Measurements from ENCODE around the gene CORIN. TPM values are rescaled to one million over a fixed set of nuclear protein-coding genes. Genes with fewer than 3 reads are reported as not detected.

CORIN gene
- polyA plus RNA-seq, 2 of the 4 experiments (the other 2 are of a cell fraction): 0.03 TPM; not detected in 1

- no peaks in the 10 kb centered on the region for H3K4me1 ChIP-seq
- H3K9me3 ChIP-seq: no peaks in the 10 kb centered on the region
- no peak for DNase-seq (ENCODE audit: low read depth in 1 of 2, low spot score in 1 of 2)
- no peak for FAIRE-seq
- no peak overlapping the region for H3K4me2 ChIP-seq
- ChIA-PET POLR2A (no interaction called here), CTCF (interaction anchor here (0.9 to 1.3 kb wide), 2 partner anchors 135 to 138 kb away, joined by 3 read pairs; no protein-coding TSS in a partner anchor)
- TF ChIP-seq NR3C1 (IDR thresholded peaks at IDR 0.05): no peak
- no peak for TF ChIP-seq RNF2 (IDR thresholded peaks at IDR 0.05; ENCODE audit: borderline replicate concordance, low read depth)
- no peak for TF ChIP-seq ESRRA (IDR thresholded peaks at IDR 0.05; ENCODE audit: borderline replicate concordance, low read length)
- ATAC-seq: no peak
- H3K27ac ChIP-seq: no peak overlapping the region
- WGBS (ENCODE audit: missing lambda C conversion rate): 0% methylated on average over 3 of the region's 3 CpGs
- H3K4me3 ChIP-seq: no peak overlapping the region
These were observed 139.0 kb downstream of the CORIN start for GRCh38 chr4:47698837-47699236.

GRCh38 chr4:47696823-47697222 lies 141.0 kb downstream of the CORIN start:
- no peak for FAIRE-seq
- DNase-seq (ENCODE audit: low read depth in 1 of 2, low spot score in 1 of 2): no peak
- H3K4me1 ChIP-seq: no peaks in the 10 kb centered on the region
- ChIA-PET POLR2A (no interaction called here), CTCF (no interaction called here)
- no peak overlapping the region for H3K4me2 ChIP-seq
- WGBS (ENCODE audit: missing lambda C conversion rate): 17% methylated on average over 6 of the region's 6 CpGs
- no peak overlapping the region for H3K27ac ChIP-seq
- ATAC-seq: no peak
- no peak overlapping the region for H3K4me3 ChIP-seq
- TF ChIP-seq FOXS1 (CRISPR knock-in tag; IDR thresholded peaks at IDR 0.05): no peak
- no peak for TF ChIP-seq HOXB13 (CRISPR knock-in tag; IDR thresholded peaks at IDR 0.05; ENCODE audit: low read depth)
- no peak for TF ChIP-seq ESRRA (IDR thresholded peaks at IDR 0.05; ENCODE audit: borderline replicate concordance, low read length)
- no peak for TF ChIP-seq ATOH8 (CRISPR knock-in tag; IDR thresholded peaks at IDR 0.05; ENCODE audit: low read depth)
- no peak for TF ChIP-seq MYC (IDR thresholded peaks at IDR 0.05; ENCODE audit: borderline replicate concordance, low read length)
- TF ChIP-seq POLR2A (IDR thresholded peaks at IDR 0.05; ENCODE audit: low read length): no peak
- H3K9me3 ChIP-seq: no peaks in the 10 kb centered on the region

- no peak overlapping the region for H3K4me2 ChIP-seq
- no peak overlapping the region for H3K27ac ChIP-seq
- DNase-seq (ENCODE audit: low read depth in 1 of 2, low spot score in 1 of 2) (no peak), FAIRE-seq (no peak), ATAC-seq (no peak)
- H3K4me3 ChIP-seq: no peak overlapping the region
- TF ChIP-seq ZC3H11A (IDR thresholded peaks at IDR 0.05): no peak
- no peak for TF ChIP-seq RARB (CRISPR knock-in tag; IDR thresholded peaks at IDR 0.05)
- TF ChIP-seq EHMT2 (IDR thresholded peaks at IDR 0.05; ENCODE audit: low read depth): no peak
- TF ChIP-seq BCL3 (IDR thresholded peaks at IDR 0.05): no peak
- no peak for TF ChIP-seq HOXB5 (CRISPR knock-in tag; IDR thresholded peaks at IDR 0.05)
- no peak for TF ChIP-seq MAFK (IDR thresholded peaks at IDR 0.05; ENCODE audit: partially characterized antibody)
- no peak for TF ChIP-seq RAD21 (conservative IDR thresholded peaks at IDR 0.05 in 1 of 2, IDR thresholded peaks at IDR 0.05 in 1 of 2)
- no peak for TF ChIP-seq KDM1A (IDR thresholded peaks at IDR 0.05; ENCODE audit: low read depth)
- TF ChIP-seq JUNB (IDR thresholded peaks at IDR 0.05): no peak
- no peak for TF ChIP-seq HOXB13 (CRISPR knock-in tag; IDR thresholded peaks at IDR 0.05; ENCODE audit: low read depth)
- no peak for TF ChIP-seq NR3C1 (IDR thresholded peaks at IDR 0.05)
- no peak for TF ChIP-seq ZNF302 (CRISPR knock-in tag; IDR thresholded peaks at IDR 0.05)
- TF ChIP-seq GATA3 (IDR thresholded peaks at IDR 0.05; ENCODE audit: borderline replicate concordance): no peak
- TF ChIP-seq ELK1 (IDR thresholded peaks at IDR 0.05; ENCODE audit: low read depth, low read length): no peak
- TF ChIP-seq CBX2 (IDR thresholded peaks at IDR 0.05; ENCODE audit: borderline replicate concordance, low read depth): no peak
- TF ChIP-seq, protein P1, sequence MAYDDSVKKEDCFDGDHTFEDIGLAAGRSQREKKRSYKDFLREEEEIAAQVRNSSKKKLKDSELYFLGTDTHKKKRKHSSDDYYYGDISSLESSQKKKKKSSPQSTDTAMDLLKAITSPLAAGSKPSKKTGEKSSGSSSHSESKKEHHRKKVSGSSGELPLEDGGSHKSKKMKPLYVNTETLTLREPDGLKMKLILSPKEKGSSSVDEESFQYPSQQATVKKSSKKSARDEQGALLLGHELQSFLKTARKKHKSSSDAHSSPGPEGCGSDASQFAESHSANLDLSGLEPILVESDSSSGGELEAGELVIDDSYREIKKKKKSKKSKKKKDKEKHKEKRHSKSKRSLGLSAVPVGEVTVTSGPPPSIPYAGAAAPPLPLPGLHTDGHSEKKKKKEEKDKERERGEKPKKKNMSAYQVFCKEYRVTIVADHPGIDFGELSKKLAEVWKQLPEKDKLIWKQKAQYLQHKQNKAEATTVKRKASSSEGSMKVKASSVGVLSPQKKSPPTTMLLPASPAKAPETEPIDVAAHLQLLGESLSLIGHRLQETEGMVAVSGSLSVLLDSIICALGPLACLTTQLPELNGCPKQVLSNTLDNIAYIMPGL (CRISPR knock-in tag; IDR thresholded peaks at IDR 0.05; ENCODE audit: borderline replicate concordance): no peak
- no peak for TF ChIP-seq CBX8 (IDR thresholded peaks at IDR 0.05)
- TF ChIP-seq NPAS2 (CRISPR knock-in tag; IDR thresholded peaks at IDR 0.05; ENCODE audit: borderline replicate concordance): no peak
- no peak for TF ChIP-seq CEBPB (IDR thresholded peaks at IDR 0.05)
- no peak for TF ChIP-seq FOXS1 (CRISPR knock-in tag; IDR thresholded peaks at IDR 0.05)
- no peaks in the 10 kb centered on the region for H3K9me3 ChIP-seq
- WGBS (ENCODE audit: missing lambda C conversion rate): 75% methylated on average over 1 of the region's 1 CpG
- H3K4me1 ChIP-seq: no peaks in the 10 kb centered on the region
- ChIA-PET POLR2A (interaction anchor here (0.6 kb wide), 1 partner anchor 219 kb away, joined by 4 read pairs; the partner anchor contains the start of gene NFXL1), CTCF (no interaction called here)
These were observed 142.6 kb downstream of the CORIN start for GRCh38 chr4:47695260-47695659.
